Tibial nerve (tissue), 4 donors: Measurements from ENCODE around the gene SLC6A16. TPM values are rescaled to one million over a fixed set of nuclear protein-coding genes. Genes with fewer than 3 reads are reported as not detected.
"Not testable (repeated sequence)": the region's sequence is repeated elsewhere in the genome, so short reads cannot be mapped to it uniquely, and the experiment has no call there.

Experiments used
- DNase-seq, 2 donors: peaks; one replicate each; pipeline ENCODE4 v3.0.0-alpha.2; 2019; ENCODE audit warnings: low spot score in 2 of 2
- H3K27ac ChIP-seq, 4 donors: fragments of 200-600 bp; sonication (generic) in 3 of 4; one replicate each; pipeline ENCODE4 v1.5.1; 2017 to 2019; ENCODE audit warnings: mild to moderate bottlenecking in 1 of 4
- H3K27me3 ChIP-seq, 2 donors: fragments of 200-600 bp; sonication (generic) in 1 of 2; one replicate each; pipeline versions ENCODE4 v1.5.1 to v1.6.0; 2017 to 2019
- H3K36me3 ChIP-seq, 3 donors: fragments of 200-600 bp; sonication (generic); one replicate each; pipeline ENCODE4 v1.5.1; 2018 to 2019
- H3K4me1 ChIP-seq, 4 donors: fragments of 200-600 bp; sonication (generic) in 3 of 4; one replicate each; pipeline ENCODE4 v1.5.1; 2017 to 2019
- H3K4me3 ChIP-seq, 4 donors: fragments of 200-600 bp; sonication (generic) in 3 of 4; one replicate each; pipeline ENCODE4 v1.5.1; 2017 to 2019; ENCODE audit warnings: mild to moderate bottlenecking in 1 of 4, moderate library complexity in 1 of 4
- H3K9me3 ChIP-seq, 4 donors: fragments of 200-600 bp; sonication (generic) in 3 of 4; one replicate each; pipeline ENCODE4 v1.5.1; 2017 to 2019
- CTCF ChIP-seq, 5 experiments: fragments of 200-600 bp in 3 of 5; fragments of 450-650 bp in 2 of 5; sonication (generic) in 3 of 5; IDR thresholded peaks; one replicate each; pipeline ENCODE4 v1.5.1; 2016 to 2019; ENCODE audit warnings: antibody characterized with exemption in 5 of 5, mild to moderate bottlenecking in 3 of 5, moderate library complexity in 2 of 5
- EP300 ChIP-seq, 2 donors: sonication (generic); formaldehyde crosslinking; IDR thresholded peaks; one replicate each; pipeline ENCODE4 v1.6.1; 2017; ENCODE audit warnings: antibody characterized with exemption in 2 of 2, mild to moderate bottlenecking in 1 of 2
- POLR2A ChIP-seq, 2 donors: fragments of 450-650 bp; IDR thresholded peaks; one replicate each; pipeline ENCODE4 v1.6.1; 2017; ENCODE audit warnings: antibody characterized with exemption in 2 of 2, mild to moderate bottlenecking in 2 of 2, moderate library complexity in 2 of 2
- WGBS, 2 donors: methylation state at CpG; one replicate each; pipeline ENCODE4 v1.1.5; 2018; 5-methylcytosine and 5-hydroxymethylcytosine counted together
- total RNA-seq, 4 donors: library from RNA; depleted of rRNA; stranded (reverse); fragments of >200 nt; gene quantifications; one replicate each; pipeline ENCODE4 v1.1.0, GENCODE V29; 2016

The SLC6A16 gene
- total RNA-seq, 4 donors from 2014 or later = 2.6 to 4.6 (median 3.4) TPM

- DNase-seq = no peak
- WGBS, 2 donors = 69 to 82% methylated on average over 3 of the region's 3 CpGs
- Histone ChIP-seq H3K27me3 (no peaks in the 10 kb centered on the region), H3K4me3 (no peak overlapping the region), H3K4me1 (no peaks in the 10 kb centered on the region), H3K36me3 (no peaks in the 10 kb centered on the region), H3K27ac (no peak overlapping the region), H3K9me3 (no peaks in the 10 kb centered on the region)
- TF ChIP-seq POLR2A (IDR thresholded peaks at IDR 0.05) = no peak
- TF ChIP-seq CTCF (IDR thresholded peaks at IDR 0.05) = no peak
- TF ChIP-seq EP300 (IDR thresholded peaks at IDR 0.05) = no peak
Observed at GRCh38 chr19:49297403-49297802, 27.6 kb downstream of the SLC6A16 start.

GRCh38 chr19:49295208-49295880 is 29.6 kb downstream of the SLC6A16 start:
- Histone ChIP-seq H3K4me1 (no peaks in the 10 kb centered on the region), H3K9me3 (no peaks in the 10 kb centered on the region), H3K27ac (no peak overlapping the region), H3K4me3 (no peak overlapping the region), H3K27me3 (no peaks in the 10 kb centered on the region), H3K36me3 (no peaks in the 10 kb centered on the region)
- no peak for DNase-seq
- 86 to 88% methylated on average over 8 of the region's 8 CpGs for WGBS, 2 donors
- TF ChIP-seq POLR2A (IDR thresholded peaks at IDR 0.05) (no peak), EP300 (IDR thresholded peaks at IDR 0.05) (no peak), CTCF (IDR thresholded peaks at IDR 0.05) (no peak)

GRCh38 chr19:49294401-49294800 is 30.6 kb downstream of the SLC6A16 start:
- Histone ChIP-seq H3K36me3 (no peaks in the 10 kb centered on the region), H3K9me3 (no peaks in the 10 kb centered on the region), H3K4me3 (no peak overlapping the region), H3K27ac (no peak overlapping the region), H3K4me1 (no peaks in the 10 kb centered on the region), H3K27me3 (no peaks in the 10 kb centered on the region)
- TF ChIP-seq CTCF (IDR thresholded peaks at IDR 0.05) = no peak
- TF ChIP-seq POLR2A (IDR thresholded peaks at IDR 0.05) = no peak
- TF ChIP-seq EP300 (IDR thresholded peaks at IDR 0.05) = no peak
- WGBS, 2 donors = 70 to 74% methylated on average over 6 of the region's 6 CpGs
- no peak for DNase-seq

- Histone ChIP-seq H3K4me1 (no peaks in the 10 kb centered on the region), H3K9me3 (no peaks in the 10 kb centered on the region), H3K27me3 (no peaks in the 10 kb centered on the region), H3K4me3 (no peak overlapping the region), H3K36me3 (no peaks in the 10 kb centered on the region), H3K27ac (no peak overlapping the region)
- no peak for TF ChIP-seq EP300 (IDR thresholded peaks at IDR 0.05)
- no peak for TF ChIP-seq CTCF (IDR thresholded peaks at IDR 0.05)
- no peak for TF ChIP-seq POLR2A (IDR thresholded peaks at IDR 0.05)
- 86 to 95% methylated on average over 3 of the region's 3 CpGs for WGBS, 2 donors
- no peak for DNase-seq
Observed at GRCh38 chr19:49290517-49290916, 34.5 kb downstream of the SLC6A16 start.

- not testable (repeated sequence) for H3K27ac ChIP-seq, H3K9me3 ChIP-seq, H3K36me3 ChIP-seq, H3K4me3 ChIP-seq, H3K4me1 ChIP-seq, H3K27me3 ChIP-seq, DNase-seq
- 39 to 48% methylated on average over 2 of the region's 2 CpGs for WGBS, 2 donors
Observed at GRCh38 chr19:49289286-49289685, 35.7 kb downstream of the SLC6A16 start.

GRCh38 chr19:49288205-49288604 is 36.8 kb downstream of the SLC6A16 start:
- not testable (repeated sequence) for DNase-seq

More at GRCh38 chr19:49288205-49288604, 36.8 kb downstream of the SLC6A16 start:
- H3K36me3 ChIP-seq, H3K4me3 ChIP-seq, H3K9me3 ChIP-seq, H3K27me3 ChIP-seq, H3K27ac ChIP-seq, H3K4me1 ChIP-seq: not testable (repeated sequence)
- WGBS, 2 donors = 95 to 98% methylated on average over 4 of the region's 4 CpGs
